Coronary artery (tissue), 2 donors: Measurements from ENCODE around the gene CCDC78.
"Not testable (repeated sequence)": the region's sequence is repeated elsewhere in the genome, so short reads cannot be mapped to it uniquely, and the experiment has no call there.

Experiments used
- DNase-seq: peaks from one replicate; pipeline ENCODE4 v3.0.0-alpha.2; 2017; ENCODE audit warnings: low spot score
- H3K27ac ChIP-seq, 2 donors: fragments of 200-600 bp; sonication (generic); one replicate each; pipeline ENCODE4 v1.5.1; 2016 to 2019
- H3K4me3 ChIP-seq: fragments of 200-600 bp; sonication (generic); 2 replicates; pipeline ENCODE4 v1.5.1; 2016; ENCODE audit warnings: mild to moderate bottlenecking, moderate library complexity
- CTCF ChIP-seq: fragments of 200-600 bp; sonication (generic); IDR thresholded peaks from one replicate; pipeline ENCODE4 v1.5.1; 2019; ENCODE audit warnings: antibody characterized with exemption

The CCDC78 gene

DNA sequence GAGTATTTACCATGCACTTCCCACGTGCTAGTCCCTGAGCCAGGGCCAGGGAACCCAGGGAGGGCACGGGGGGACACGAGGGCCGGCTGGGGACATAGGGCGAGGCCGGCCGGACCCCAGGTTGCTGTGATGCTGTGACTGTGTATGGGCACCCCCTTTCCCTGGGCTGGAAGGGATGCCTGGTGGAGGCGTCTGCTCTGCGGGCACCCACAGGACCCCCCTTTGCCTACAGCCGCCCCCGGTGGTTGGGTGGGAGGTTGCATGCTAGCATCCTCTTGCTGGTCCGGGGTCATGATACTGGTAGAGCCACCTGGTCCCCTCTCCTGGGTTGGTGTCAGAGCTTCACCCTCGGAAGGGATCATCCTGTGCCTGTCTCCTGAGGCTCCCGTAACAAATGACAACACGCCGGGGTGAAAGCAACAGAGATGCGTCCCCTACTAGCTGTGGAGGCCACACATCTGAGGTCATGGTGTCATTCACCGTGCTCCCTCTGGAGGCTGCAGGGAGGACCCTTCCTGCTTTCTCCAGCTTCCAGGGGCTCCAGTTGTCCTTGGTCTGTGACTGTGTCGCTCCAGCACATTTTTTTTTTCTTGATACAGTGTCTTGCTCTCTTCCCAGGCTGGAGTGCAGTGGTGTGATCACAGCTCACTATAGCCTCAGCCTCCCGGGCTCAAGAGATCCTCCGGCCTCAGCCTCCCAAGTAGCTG lies 17.7 kb upstream of the CCDC78 start:
- TF ChIP-seq CTCF: no peak
- Histone ChIP-seq H3K27ac (no peak overlapping the region), H3K4me3 (no peak overlapping the region)
- no peak for DNase-seq

DNA sequence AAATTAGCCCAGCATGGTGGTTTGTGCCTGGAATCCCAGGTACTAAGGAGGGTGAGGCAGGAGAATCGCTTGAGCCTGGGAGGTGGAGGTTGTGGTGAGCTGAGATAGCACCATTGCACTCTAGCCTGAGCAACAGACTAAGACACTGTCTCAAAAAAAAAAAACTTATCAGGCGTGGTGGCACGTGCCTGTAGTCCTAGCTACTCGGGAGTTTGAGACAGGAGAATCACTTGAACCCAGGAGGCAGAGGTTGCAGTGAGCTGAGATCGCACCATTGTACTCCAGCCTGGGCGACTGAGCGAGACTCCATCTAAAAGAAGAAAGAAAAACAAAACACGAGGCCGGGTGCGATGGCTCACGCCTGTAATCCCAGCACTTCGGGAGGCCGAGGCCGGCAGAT lies 16.7 kb upstream of the CCDC78 start:
- not testable (repeated sequence) for H3K27ac ChIP-seq, H3K4me3 ChIP-seq, DNase-seq

DNA sequence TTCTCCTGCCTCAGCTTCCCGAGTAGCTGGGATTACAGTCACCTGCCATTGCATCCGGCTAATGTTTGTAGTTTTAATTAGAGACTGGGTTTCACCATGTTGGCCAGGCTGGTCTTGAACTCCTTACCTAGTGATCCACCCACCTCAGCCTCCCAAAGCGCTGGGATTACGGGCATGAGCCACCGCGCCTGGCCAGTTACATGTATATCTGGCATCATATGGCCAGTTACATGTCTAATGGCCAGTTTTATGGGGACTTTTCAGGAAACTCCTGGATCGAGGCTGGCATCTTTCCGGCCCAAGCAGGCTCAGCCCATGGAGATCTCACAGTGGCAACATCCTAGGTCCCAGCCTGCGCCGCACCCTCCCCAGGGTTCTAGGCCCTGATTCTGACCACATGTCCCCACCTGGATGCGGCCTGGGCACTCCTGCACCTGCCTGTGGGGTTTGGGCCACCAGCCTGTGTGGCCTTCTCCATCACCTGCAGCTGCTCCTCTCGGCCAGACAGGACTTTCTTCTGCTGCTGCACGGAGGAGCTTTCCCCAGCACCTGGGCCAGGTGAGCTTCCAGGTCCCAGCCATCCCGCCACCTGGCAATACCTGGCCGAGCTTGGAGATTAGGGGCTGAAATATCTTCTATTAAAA lies 15.9 kb upstream of the CCDC78 start:
- no peak for TF ChIP-seq CTCF

GRCh38 chr16:740764-741505 lies 14.7 kb upstream of the CCDC78 start, which contains the start of gene CIAO3:
Gene CIAO3, minus strand, starts transcription at chr16:740997. Its CDS starts 12 bp downstream, at chr16:740985.
- Histone ChIP-seq H3K4me3 (peak within 1 kb of the TSS; percentile 80), H3K27ac (peak within 1 kb of the TSS; percentile 54 to 71)
- peak; percentile 96 for TF ChIP-seq CTCF
- DNase-seq: peak; percentile 89

More for the DNA sequence above, 15.9 kb upstream of the CCDC78 start:
- no peak overlapping the region for H3K4me3 ChIP-seq
- H3K27ac ChIP-seq: no peak overlapping the region
- DNase-seq: no peak

GRCh38 chr16:740459-740763 lies 14.2 kb upstream of the CCDC78 start:
- peak overlapping the region; percentile 54 to 71 for H3K27ac ChIP-seq
- no peak for DNase-seq
- peak overlapping the region; percentile 80 for H3K4me3 ChIP-seq
- no peak for TF ChIP-seq CTCF

GRCh38 chr16:739560-740458 lies 13.6 kb upstream of the CCDC78 start:
- no peak for DNase-seq
- H3K4me3 ChIP-seq: peak overlapping the region; percentile 80
- H3K27ac ChIP-seq: peak overlapping the region in 1 of 2 donors; percentile 54
- TF ChIP-seq CTCF: no peak
